ENCODE data around the gene CYB5D1. TPM values are rescaled to one million over a fixed set of nuclear protein-coding genes. Genes with fewer than 3 reads are reported as not detected.
A peak's percentile ranks its signal among the peaks of the same experiment; 100 is the strongest.
"Not testable (repeated sequence)": the region's sequence is repeated elsewhere in the genome, so short reads cannot be mapped to it uniquely, and the experiment has no call there.

Gene CYB5D1
- total and polyA plus RNA-seq, 7 donors = 4.2 to 14.4 (median 8.6) TPM

DNA sequence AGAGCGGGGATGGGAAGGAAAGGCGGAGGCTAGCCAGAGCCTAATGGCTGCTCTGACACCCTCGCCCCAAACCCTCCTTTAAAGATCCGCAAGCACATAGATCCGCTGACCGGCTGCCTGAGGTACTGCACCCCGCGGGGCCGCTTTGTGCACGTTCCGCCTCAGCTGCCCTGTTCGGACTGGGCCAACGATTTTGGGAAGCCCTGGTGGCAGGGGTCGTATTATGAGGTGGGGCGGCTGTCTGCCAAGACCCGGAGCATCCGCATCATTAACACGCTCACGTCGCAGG lies 663 bp downstream of the CYB5D1 start:
- 35 to 51% methylated on average over 20 of the region's 20 CpGs for WGBS, 2 donors
- DNase-seq = peak; percentile 81
- peaks cover under 1 to 28% (median 5%) of the 10 kb centered on the region in 4 donors for H3K36me3 ChIP-seq
- peak overlapping the region; percentile 46 to 76 (median 63) for H3K4me3 ChIP-seq
- TF ChIP-seq POLR2AphosphoS5 (IDR thresholded peaks at IDR 0.05) = no peak
- TF ChIP-seq, protein P1, sequence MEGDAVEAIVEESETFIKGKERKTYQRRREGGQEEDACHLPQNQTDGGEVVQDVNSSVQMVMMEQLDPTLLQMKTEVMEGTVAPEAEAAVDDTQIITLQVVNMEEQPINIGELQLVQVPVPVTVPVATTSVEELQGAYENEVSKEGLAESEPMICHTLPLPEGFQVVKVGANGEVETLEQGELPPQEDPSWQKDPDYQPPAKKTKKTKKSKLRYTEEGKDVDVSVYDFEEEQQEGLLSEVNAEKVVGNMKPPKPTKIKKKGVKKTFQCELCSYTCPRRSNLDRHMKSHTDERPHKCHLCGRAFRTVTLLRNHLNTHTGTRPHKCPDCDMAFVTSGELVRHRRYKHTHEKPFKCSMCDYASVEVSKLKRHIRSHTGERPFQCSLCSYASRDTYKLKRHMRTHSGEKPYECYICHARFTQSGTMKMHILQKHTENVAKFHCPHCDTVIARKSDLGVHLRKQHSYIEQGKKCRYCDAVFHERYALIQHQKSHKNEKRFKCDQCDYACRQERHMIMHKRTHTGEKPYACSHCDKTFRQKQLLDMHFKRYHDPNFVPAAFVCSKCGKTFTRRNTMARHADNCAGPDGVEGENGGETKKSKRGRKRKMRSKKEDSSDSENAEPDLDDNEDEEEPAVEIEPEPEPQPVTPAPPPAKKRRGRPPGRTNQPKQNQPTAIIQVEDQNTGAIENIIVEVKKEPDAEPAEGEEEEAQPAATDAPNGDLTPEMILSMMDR (IDR thresholded peaks at IDR 0.05) = peak; percentile 19 to 61 (median 40)
- no peak for TF ChIP-seq EP300 (IDR thresholded peaks at IDR 0.05)
- no peak for TF ChIP-seq POLR2A (IDR thresholded peaks at IDR 0.05)
- no peaks in the 10 kb centered on the region for H3K27me3 ChIP-seq
- H3K27ac ChIP-seq = peak overlapping the region; percentile 90 to 94 (median 93)
- intact Hi-C loops (cut with DNase I) = loop anchor here (5.0 to 10.0 kb wide), 2 partner anchors 74 to 274 kb away; partner anchors contain the start of genes CNTROB, MPDU1 and TRAPPC1
- H3K4me1 ChIP-seq = peaks cover 0 to 42% (median 39%) of the 10 kb centered on the region in 4 donors
- H3K9me3 ChIP-seq = no peaks in the 10 kb centered on the region

DNA sequence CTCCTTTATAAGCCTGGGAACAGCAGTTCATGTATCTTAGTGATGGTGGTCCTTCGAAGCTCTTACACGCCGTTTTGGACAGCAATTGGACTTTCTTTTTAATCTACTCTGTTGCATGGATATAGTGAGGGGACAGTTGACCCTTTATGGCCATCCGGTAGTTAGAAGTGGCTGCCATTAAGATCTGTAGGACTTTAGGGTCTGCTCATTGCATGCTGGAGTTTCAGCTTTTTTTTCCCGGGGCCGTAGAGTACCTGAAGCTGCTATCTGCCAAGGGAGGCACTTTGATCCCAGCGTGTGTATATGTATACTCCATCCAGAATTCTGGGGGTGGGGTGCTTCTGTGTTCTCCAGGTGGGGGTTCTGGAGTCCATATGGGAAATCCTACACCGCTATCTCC lies 1.2 kb downstream of the CYB5D1 start:
- WGBS, 2 donors = 82 to 90% methylated on average over 8 of the region's 8 CpGs
- intact Hi-C loops (cut with DNase I) = loop anchor here (5.0 to 10.0 kb wide), 2 partner anchors 73 to 274 kb away; partner anchors contain the start of genes CNTROB, MPDU1 and TRAPPC1
- Histone ChIP-seq H3K27me3 (no peaks in the 10 kb centered on the region), H3K9me3 (no peaks in the 10 kb centered on the region), H3K4me1 (peaks cover 0 to 42% (median 39%) of the 10 kb centered on the region in 4 donors), H3K36me3 (peaks cover 0 to 22% (median under 1%) of the 10 kb centered on the region in 4 donors), H3K4me3 (no peak overlapping the region), H3K27ac (peak overlapping the region; percentile 90 to 94 (median 93))
- DNase-seq = no peak
- TF ChIP-seq EP300 (IDR thresholded peaks at IDR 0.05) (no peak), POLR2A (IDR thresholded peaks at IDR 0.05) (no peak), POLR2AphosphoS5 (IDR thresholded peaks at IDR 0.05) (no peak)
- TF ChIP-seq, protein P1 (IDR thresholded peaks at IDR 0.05) = no peak

- H3K9me3 ChIP-seq = no peaks in the 10 kb centered on the region
- no peak overlapping the region for H3K27ac ChIP-seq
- peak; percentile 74 for DNase-seq
- H3K36me3 ChIP-seq = peaks cover 0 to 20% (median 0%) of the 10 kb centered on the region in 4 donors
- H3K4me3 ChIP-seq = no peak overlapping the region
- TF ChIP-seq, protein P1 (IDR thresholded peaks at IDR 0.05) = peak; percentile 75 to 87 (median 83)
- TF ChIP-seq POLR2A (IDR thresholded peaks at IDR 0.05) = no peak
- no peak for TF ChIP-seq EP300 (IDR thresholded peaks at IDR 0.05)
- peak in 1 of 4 donors; percentile 6 for TF ChIP-seq POLR2AphosphoS5 (IDR thresholded peaks at IDR 0.05)
- no peaks in the 10 kb centered on the region for H3K27me3 ChIP-seq
- H3K4me1 ChIP-seq = peaks cover 0 to 20% (median 14%) of the 10 kb centered on the region in 4 donors
- intact Hi-C loops (cut with DNase I) = loop anchor here (1.0 to 5.0 kb wide), 2 partner anchors 127 to 194 kb away; no protein-coding TSS in a partner anchor
- WGBS, 2 donors = 23 to 31% methylated on average over 3 of the region's 3 CpGs
Observed at GRCh38 chr17:7862692-7863437, 5.1 kb downstream of the CYB5D1 start.

DNA sequence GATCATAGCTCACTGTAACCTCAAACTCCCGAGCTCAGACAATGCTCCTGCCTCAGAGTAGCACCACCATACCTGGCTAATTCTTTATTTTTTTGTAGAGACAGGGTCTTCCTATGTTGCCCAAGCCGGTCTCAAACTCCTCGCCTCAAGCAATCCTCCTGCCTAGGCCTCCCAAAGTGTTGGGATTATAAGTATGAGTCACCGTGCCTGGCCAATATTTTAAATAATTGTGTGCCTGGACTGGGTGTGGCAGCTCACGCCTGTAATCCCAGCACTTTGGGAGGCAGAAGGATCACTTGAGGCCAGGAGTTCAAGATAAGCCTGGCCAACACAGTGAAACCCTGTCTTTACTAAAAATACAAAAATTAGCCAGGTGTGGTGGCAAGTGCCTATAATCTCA lies 6.6 kb downstream of the CYB5D1 start:
- peaks cover 0 to 20% (median 0%) of the 10 kb centered on the region in 4 donors for H3K36me3 ChIP-seq
- not testable (repeated sequence) for H3K9me3 ChIP-seq, H3K4me3 ChIP-seq, H3K27ac ChIP-seq, H3K4me1 ChIP-seq, H3K27me3 ChIP-seq, DNase-seq
- WGBS, 2 donors = 50 to 75% methylated on average over 5 of the region's 5 CpGs
- intact Hi-C loops (cut with DNase I) = loop anchor here (2.0 to 5.0 kb wide), 2 partner anchors 16 to 193 kb away; no protein-coding TSS in a partner anchor

GRCh38 chr17:7864995-7865650 lies 7.3 kb downstream of the CYB5D1 start:
- Histone ChIP-seq H3K27me3 (no peaks in the 10 kb centered on the region), H3K4me3 (no peak overlapping the region), H3K9me3 (no peaks in the 10 kb centered on the region), H3K27ac (no peak overlapping the region), H3K4me1 (peaks cover 0 to 7% (median 0%) of the 10 kb centered on the region in 4 donors), H3K36me3 (peaks cover 0 to 13% (median 0%) of the 10 kb centered on the region in 4 donors)
- 94 to 95% methylated on average over 5 of the region's 5 CpGs for WGBS, 2 donors
- TF ChIP-seq POLR2A (IDR thresholded peaks at IDR 0.05) = no peak
- no peak for TF ChIP-seq EP300 (IDR thresholded peaks at IDR 0.05)
- TF ChIP-seq POLR2AphosphoS5 (IDR thresholded peaks at IDR 0.05) = no peak
- TF ChIP-seq, protein P1 (IDR thresholded peaks at IDR 0.05) = no peak
- no peak for DNase-seq
- intact Hi-C loops (cut with DNase I) = loop anchor here (2.0 to 5.0 kb wide), 2 partner anchors 16 to 192 kb away; no protein-coding TSS in a partner anchor

Data from sigmoid colon (tissue), 7 donors.